Activated CD4-positive, alpha-beta T cell treated with anti-CD3 and anti-CD28 coated beads, Interleukin-2, amount 50 U/mL, for 48 hours (primary cell): ENCODE results near the gene CLRN3.

Experiments
- DNase-seq, 2 experiments: peaks; one replicate each; pipeline ENCODE4 v3.0.0-alpha.2; 2020

Gene CLRN3

GRCh38 chr10:127918572-127918971 is 25.8 kb upstream of the CLRN3 start:
- no peak for DNase-seq

- DNase-seq = no peak
Measured at GRCh38 chr10:127916826-127917225, 24.1 kb upstream of the CLRN3 start.

GRCh38 chr10:127915324-127915723 is 22.6 kb upstream of the CLRN3 start:
- DNase-seq = no peak

- no peak for DNase-seq
Measured at GRCh38 chr10:127913368-127913759, 20.6 kb upstream of the CLRN3 start.

- no peak for DNase-seq
Measured at GRCh38 chr10:127912607-127913367, 20.0 kb upstream of the CLRN3 start.

GRCh38 chr10:127911867-127912257 is 19.1 kb upstream of the CLRN3 start:
- DNase-seq = no peak

GRCh38 chr10:127911218-127911866 is 18.6 kb upstream of the CLRN3 start:
- no peak for DNase-seq

GRCh38 chr10:127910464-127910770 is 17.7 kb upstream of the CLRN3 start:
- DNase-seq = no peak

- no peak for DNase-seq
Measured at GRCh38 chr10:127909716-127910463, 17.1 kb upstream of the CLRN3 start.

- no peak for DNase-seq
Measured at GRCh38 chr10:127908959-127909267, 16.2 kb upstream of the CLRN3 start.

GRCh38 chr10:127908106-127908958 is 15.6 kb upstream of the CLRN3 start:
- no peak for DNase-seq

GRCh38 chr10:127907411-127908105 is 14.8 kb upstream of the CLRN3 start:
- DNase-seq = peak; percentile 13 to 38

GRCh38 chr10:127906548-127907377 is 14.0 kb upstream of the CLRN3 start, which contains the start of gene PTPRE:
PTPRE (plus strand) TSS chr10:127907103; CDS start chr10:128040882, 133,779 bp downstream.
- peak; percentile 71 to 78 for DNase-seq

- no peak for DNase-seq
Measured at GRCh38 chr10:127905848-127906261, 13.1 kb upstream of the CLRN3 start.

GRCh38 chr10:127905001-127905847 is 12.5 kb upstream of the CLRN3 start:
- DNase-seq = no peak

GRCh38 chr10:127904311-127905000 is 11.7 kb upstream of the CLRN3 start:
- DNase-seq = no peak

- DNase-seq = no peak
Measured at GRCh38 chr10:127903789-127904188, 11.0 kb upstream of the CLRN3 start.

GRCh38 chr10:127899766-127900387 is 7.1 kb upstream of the CLRN3 start:
- DNase-seq = no peak

GRCh38 chr10:127897177-127897576 is 4.4 kb upstream of the CLRN3 start:
- no peak for DNase-seq
